HG03520 (cell line): ENCODE data around the gene C10orf105.

Experiments used
- ATAC-seq: cut with Tn5 transposase; IDR thresholded peaks from one replicate; pipeline ENCODE4 v1.9.1; 2021; ENCODE audit warnings: mild to moderate bottlenecking, moderate library complexity; ENCODE audit not compliant: unreplicated experiment

C10orf105 gene

DNA sequence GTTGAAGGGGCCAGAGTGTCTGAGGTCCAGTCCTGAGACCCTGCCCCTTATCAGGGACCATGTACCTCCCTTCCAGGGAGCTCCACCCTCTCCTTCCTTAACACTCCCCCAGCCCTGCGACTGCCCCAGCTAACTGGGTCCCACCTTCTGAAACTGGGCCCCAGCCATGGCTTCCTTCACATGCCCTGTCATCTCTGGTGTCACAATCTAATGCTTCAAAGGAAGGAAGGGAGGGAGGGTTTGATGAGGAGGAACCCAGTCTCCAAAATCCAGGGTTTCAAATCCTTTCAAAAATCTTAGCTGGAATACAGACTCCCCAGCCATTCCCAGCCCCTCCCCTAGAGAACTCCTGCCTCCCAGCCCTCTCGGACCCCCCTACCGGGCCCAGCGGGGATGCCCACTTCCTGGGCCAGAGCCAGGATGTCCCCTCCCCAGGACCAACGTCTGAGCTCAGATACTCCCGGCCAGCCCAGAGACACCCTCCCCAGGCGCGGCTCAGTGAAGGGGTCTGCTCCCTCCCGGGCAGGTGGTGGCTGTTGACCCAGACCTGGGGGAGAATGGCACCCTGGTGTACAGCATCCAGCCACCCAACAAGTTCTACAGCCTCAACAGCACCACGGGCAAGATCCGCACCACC lies 18.0 kb downstream of the C10orf105 start:
- no peak for ATAC-seq

DNA sequence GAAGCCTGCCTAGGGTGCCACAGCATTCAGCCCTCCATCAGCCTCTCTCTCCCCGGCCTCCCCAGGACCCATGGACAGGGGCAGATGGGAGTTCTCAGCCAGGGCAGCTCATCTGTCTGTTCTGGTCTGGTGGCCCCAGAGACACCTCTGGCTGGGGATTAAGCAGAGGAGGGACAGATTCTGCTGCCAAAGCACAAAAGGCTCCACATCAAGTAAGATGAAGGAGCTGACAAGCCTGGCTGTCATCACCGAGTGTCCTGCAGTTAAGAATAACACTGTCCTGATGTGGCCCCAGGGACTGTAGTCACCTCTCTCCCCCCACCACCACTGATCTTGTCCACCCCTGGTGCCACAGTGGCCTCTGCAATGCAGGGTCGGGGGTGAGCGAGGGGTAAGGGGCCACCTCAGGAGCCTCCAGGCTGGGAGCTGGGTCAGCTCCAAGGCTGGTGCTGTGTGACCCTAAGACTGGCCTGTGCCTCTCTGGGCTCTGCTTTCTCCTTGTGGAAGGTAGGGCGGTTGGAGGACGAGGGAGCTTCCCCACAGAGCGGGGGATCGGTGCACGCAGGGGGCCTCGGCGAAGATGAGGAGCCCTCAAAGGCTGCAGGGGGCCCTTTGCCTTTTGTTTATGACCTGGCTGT lies 18.7 kb downstream of the C10orf105 start:
- ATAC-seq: no peak

GRCh38 chr10:71698737-71699136 lies 20.8 kb downstream of the C10orf105 start:
- ATAC-seq: no peak

DNA sequence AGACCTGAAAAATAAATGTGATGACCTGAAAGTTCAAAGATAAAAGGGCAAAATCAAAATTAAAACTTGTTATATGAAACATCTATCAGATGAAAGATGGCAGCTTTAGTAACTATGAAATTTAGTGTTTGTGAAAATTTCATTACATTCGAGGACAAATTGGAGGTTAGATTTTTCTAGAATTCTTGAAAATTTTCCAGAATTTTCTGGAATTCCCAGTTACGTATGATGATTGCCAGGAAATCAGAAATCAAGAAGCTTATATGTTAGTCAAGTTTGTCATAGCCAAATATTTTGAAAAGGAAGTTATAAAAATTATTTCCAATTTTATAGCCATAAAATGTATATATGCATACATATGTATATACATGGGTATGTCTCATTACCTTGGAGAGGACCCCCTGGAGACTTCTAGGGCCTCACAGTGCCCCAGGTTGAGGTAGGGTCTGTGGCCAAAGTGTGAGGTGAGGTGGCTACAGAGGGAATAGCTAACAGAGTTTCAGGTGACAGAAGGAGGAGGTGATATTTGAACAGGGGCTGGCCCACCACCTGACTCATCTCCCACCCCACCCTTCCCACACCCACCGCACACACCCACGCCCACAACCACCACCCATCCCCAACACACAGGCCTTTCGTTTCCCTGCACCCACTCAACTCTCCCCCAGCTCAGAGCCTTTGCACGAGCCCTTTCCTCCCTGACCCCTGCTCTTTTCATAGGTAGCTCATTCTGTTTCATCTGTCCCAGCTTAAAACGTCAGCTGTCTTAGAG lies 21.5 kb downstream of the C10orf105 start:
- no peak for ATAC-seq

GRCh38 chr10:71696628-71697326 lies 22.8 kb downstream of the C10orf105 start:
- ATAC-seq: no peak

DNA sequence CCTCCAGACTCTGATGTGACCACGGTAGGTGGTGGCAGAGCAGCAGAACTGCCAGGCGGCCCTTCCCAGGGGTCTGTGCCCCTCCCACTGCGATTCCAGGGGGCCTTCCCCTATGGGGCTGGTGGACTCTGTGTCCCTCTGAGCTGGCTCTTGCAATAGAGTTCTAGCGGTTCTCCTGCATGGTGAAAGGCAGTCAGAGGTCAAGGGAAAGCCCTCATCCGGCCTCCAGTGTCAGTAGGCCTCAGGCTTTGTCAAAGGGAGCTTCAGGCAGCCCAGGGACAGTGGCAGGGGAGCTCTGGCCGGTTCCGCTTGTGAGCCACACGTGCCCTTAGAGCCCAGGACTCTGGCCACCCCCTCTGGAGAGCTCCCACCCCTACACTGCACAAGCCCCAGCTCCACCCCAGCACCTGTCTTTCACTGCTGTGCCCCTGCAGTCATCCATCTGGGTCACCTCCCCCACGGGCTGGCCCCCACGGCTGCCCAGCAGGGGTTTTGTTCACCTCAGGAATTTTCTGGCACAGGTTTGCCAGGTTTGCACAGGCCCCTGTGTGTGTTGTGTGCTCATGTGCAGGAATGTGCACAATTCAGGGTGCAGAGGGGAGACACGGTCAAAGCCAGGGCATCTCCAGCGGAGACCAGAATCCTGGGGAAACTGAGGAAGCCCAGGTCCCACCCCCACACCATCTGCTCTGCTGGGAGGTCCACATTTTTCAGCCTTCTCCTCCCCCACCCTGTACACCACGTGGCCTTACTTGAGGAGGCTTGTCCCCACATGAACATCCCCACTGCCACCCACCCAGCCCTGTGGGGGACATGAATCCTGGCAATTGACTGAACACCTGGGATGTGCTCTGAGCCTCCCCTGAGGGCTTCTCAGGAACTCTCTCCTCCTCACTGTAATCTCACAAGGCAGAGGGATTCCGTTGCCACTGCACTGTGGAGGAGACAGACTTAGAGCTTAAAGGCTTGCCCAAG lies 23.8 kb downstream of the C10orf105 start:
- no peak for ATAC-seq

- peak; percentile 54 for ATAC-seq
Observed at GRCh38 chr10:71694567-71694968, 25.0 kb downstream of the C10orf105 start.

- ATAC-seq: no peak
Observed at GRCh38 chr10:71694039-71694501, 25.5 kb downstream of the C10orf105 start.

GRCh38 chr10:71693377-71693776 lies 26.2 kb downstream of the C10orf105 start:
- ATAC-seq: no peak

- ATAC-seq: no peak
Observed at GRCh38 chr10:71692598-71693306, 26.8 kb downstream of the C10orf105 start.

DNA sequence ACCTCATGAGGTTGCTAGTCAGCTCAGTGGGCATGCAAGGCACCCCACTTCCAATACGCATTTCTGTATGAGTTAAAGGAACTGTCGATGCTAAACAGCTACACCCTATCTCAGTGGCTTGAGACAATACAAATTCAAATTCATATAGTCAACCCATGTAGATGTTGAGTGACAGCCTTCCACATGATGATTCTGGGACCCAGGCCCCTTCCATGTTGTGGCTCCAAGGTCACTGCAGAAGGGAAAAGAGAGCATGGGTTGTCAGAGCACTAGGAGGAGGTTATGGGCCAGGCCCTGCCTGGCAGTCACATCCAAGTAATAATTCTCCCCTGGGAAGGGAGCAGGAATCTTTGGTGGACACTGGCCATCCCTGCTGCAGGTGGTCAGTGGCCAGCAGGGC lies 28.2 kb downstream of the C10orf105 start:
- no peak for ATAC-seq

- no peak for ATAC-seq
Observed at GRCh38 chr10:71690094-71690720, 29.4 kb downstream of the C10orf105 start.

- no peak for ATAC-seq
Observed at GRCh38 chr10:71688256-71688655, 31.3 kb downstream of the C10orf105 start.

DNA sequence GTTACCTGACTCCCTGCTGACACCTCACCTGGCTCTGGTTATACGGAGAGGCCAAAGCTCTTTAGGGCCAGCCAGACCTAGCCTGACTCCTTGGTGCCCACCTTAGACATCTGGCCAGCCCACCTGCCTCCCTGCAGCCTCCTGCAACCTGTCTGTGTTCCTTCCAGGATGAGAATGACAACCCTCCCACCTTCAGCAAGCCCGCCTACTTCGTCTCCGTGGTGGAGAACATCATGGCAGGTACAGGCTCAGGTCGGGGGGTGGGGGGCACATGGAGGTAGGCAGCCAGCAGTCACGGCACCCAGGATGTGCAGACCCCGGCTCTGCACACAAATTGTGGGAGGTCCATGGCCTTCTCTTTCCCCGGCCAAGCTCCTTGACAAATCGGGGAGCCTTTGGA lies 32.1 kb downstream of the C10orf105 start:
- no peak for ATAC-seq

- ATAC-seq: no peak
Observed at GRCh38 chr10:71687077-71687476, 32.5 kb downstream of the C10orf105 start.

DNA sequence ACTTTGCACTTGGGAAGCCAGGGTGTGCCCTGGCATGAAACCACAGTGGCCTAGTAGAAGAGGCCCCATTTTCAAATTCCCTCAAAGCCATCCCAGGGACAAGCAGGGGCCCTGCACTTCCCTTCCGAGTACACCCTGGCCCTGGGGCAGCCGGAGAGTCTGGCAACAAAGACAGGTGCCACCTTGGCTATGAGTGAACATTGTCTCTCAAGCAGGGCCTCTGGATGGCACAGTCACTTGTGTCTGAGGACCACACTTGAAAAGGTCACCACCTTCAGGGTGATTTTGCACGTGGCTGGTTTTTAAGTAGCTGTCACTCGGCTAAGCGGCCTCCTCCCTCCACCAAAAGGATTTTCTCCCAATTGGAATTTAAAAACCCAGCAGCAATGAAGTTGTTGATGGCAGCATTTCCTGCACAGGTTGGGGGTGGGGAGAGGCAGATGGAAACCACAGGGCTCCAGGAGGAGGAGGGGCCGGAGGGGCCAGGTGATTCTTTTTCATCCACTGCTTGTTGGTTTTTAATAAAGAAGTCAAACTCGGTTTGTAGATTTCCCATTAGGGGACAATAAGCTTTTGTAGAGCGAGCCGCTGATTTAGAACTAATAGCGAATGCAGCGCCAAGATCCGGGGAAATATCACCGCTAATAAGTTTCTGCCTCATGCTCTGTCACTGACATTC lies 33.9 kb downstream of the C10orf105 start:
- no peak for ATAC-seq

GRCh38 chr10:71684356-71685173 lies 35.0 kb downstream of the C10orf105 start:
- ATAC-seq: no peak

DNA sequence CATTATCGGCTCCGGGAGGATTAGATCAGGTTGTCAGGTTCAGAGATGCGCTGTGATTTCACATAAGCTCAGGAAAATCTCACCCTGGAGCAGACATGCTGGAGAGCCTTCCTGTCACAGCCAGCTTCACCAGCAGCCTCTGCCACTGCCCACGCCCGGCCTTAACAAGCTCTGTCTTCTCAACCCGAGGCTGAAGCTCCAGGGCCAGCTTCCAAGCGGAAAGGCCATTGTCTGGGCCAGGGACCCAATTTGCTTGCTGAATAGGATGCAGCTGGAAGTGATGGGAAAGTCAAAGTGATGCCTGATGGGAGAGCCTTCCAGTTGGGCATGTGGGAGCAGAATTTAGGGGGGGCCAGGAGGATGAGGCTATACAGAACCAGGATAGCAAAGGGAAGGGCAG lies 36.3 kb downstream of the C10orf105 start:
- no peak for ATAC-seq
